Stimulated activated CD8-positive, alpha-beta memory T cell treated with anti-CD3 and anti-CD28 coated beads, Interleukin-2, amount 100 ng/mL, for 48 hours (primary cell): ENCODE measurements around the gene INSIG2.

ENCODE experiments used
- DNase-seq, 2 donors: peaks; one replicate each; pipeline ENCODE4 v3.0.0-alpha.2; 2020; ENCODE audit warnings: low read depth in 2 of 2

INSIG2 gene

DNA sequence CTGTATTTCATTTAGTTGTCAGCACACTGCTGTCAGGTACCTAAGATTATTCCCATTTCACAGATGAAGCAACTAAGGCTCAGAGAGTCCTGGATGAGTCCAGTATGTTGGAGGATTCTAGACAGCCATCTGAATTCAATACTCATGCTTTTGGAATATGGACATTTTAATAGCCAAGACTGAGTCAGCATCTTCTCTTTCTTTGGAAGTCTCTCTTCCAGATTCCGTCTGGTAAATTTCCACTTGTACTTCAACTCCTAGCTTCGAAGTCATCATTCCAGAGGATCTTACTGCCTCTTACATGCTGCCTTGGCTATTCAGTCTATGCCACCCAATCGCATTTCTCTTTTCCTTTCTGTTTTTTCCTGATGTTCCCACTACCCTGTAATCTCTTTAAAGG is 40.6 kb downstream of the INSIG2 start:
- no peak for DNase-seq

DNA sequence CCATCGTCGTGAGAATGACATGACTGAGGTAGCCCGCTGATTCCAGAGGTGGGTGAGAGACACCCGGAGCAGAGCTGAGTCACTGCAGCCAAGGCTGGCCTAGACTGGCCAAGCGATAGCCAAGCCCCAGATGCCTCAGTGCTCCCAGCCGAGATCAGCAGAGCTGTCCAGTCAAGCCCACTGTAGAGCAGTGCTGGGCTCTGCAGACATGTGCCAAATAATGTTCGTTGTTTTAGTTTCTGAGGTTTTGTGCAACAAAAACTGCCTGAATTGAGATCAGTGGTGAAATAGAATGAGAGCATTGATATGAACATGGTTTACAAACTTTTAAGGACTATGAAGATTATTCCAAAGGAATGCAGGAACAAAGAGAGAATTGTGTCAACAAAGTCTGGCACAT is 42.1 kb downstream of the INSIG2 start:
- no peak for DNase-seq

DNA sequence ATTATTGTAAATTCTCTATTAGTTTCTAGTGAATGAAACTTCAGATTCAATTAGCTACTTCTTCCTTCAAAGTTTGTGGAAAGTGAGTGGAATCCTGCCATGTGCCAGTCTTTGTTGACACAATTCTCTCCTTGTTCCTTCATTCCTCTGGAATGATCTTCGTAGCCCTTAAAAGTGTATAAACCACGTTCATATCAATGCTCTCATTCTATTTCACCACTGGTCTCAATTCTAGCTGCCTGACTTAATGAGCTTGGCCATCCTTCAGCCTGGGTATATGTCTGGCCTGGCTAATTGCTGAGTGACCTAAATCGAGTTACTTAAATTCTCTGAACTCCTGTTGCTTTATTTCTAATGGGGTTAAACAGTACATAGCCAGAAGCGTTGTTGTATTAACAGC is 43.5 kb downstream of the INSIG2 start:
- DNase-seq, result no peak

DNA sequence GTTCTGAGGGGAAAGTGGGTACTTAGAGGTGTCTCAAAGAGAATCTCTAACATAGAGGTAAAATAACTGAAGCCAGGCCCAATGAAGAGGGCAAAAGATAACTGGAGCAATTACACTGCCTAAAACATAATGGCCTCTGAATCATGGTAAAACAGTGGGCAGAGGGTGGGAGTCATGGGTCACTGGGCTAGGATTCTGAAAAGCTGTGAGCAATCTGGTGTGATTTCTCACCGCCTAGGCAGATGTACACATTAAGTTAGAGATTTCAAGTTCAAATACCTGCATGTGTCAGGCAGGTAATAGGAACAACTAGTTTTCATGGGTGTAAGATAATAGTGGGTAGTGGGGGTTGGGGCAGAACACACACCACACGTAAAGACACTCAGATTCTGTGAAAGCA is 45.6 kb downstream of the INSIG2 start:
- no peak for DNase-seq

DNA sequence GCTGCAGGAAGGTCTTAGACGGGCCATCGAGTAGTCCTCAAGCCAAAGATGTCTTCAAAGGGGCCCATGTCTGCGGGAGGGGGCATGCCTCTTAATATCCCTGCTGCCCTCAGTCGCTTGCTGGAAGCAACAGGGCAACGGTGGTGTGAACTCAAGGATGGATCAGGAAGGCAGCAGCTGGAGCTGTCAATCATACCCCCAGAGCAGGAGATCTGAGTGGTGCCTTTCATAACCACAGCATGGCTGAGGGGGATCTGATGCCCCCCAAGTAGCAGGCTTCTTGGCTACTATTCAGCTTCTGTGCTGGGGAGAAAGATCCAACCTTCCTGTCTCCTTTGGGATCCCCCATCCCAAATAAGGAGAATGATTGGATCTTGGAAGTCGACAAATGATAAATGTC is 46.4 kb downstream of the INSIG2 start:
- DNase-seq, result no peak

DNA sequence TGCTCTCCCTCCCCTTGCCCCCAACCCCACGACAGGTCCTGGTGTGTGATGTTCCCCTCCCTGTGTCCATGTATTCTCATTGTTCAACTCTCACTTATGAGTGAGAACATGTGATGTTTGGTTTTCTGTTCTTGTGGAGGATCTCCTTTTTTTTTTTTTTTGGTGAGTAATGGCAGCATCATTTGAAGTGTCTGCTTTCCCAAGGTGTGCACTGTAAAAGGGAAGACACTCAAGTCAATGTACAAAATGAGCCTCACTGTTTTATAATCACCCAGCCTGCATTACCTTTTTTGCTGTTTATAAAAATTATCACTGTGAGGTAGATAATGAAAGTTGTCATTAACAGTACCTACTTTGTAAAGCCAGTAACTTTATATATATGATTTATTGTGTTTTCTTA is 56.9 kb downstream of the INSIG2 start:
- DNase-seq, result no peak

DNA sequence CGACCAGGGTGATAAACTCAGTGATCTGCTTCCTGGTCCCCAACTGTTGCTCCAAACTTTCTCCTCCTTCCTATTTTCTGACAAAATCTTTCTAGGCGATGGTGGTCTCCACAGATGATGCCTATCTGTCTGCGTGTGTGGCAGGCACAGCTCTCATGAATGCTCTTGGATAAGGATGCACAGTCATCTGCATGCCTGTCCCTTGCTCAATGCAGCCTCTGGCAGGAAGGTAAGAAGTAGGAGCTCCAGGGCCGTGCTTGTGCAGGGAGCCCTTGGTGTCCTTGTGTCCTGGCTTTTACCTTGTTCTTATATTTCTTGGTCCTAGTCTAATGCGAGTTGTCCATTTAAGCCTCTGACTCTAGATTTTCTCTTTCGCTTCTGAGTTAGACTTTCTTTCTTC is 57.5 kb downstream of the INSIG2 start:
- DNase-seq, result no peak

DNA sequence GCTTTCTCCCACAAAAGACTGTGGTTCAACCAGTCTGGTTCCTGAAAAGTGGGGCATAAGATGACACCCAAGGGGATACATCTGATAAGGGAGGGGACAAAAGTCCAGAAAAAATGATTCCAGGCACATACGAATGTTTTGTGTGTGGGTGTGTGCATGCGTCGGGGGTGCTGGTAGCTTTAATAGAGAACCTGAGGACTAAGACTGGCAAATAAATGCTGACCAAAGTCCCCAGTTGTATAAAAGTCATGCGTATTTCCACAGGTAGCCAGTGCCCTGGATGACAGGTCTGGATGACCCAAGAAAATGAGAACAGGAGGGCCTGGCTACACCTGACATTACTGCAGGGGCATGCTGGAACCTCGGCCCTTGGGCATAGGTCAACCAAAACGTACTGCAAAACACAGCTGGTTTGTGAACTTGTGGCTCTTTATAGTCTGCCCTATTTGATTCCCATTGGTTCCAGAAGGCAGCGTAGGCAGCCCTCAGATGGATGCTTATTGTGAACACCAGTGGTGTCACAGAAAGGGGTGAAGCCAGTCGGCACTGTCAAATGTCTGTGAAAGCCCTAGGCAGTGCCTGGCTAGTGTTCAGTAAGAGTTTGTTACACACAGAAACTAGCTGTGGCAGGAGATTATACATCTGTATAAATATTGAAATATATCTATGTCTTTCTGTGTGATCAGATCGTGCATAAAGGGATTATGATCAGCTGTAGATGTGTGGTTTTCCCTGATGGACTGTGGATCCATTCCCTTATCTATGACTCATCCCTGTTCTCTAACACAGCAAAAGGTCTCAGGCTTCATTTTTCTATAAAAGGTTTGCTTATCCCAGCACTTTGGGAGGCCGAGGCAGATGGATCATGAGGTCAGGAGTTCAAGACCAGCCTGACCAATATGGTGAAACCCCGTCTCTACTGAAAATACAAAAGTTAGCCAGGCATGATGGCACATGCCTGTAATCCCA is 58.3 kb downstream of the INSIG2 start:
- no peak for DNase-seq

DNA sequence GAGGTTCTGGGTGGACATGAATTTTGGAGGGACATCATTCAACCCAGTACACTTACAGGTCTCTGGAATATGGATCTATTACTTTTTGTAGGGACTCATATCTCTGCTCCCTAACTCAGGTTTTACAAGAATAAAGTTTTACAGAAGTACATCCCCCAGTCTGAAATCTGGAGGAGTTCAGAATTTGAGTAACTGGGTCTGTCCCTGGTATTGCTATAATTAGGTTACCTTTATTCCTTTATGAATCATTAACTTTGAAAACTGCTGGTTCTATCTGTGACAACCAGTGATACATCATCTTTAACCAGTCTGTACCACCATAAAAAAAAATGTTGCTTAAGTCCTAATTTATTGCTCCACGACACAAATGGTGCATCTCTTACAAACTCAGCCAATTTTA is 59.9 kb downstream of the INSIG2 start:
- DNase-seq, result no peak

DNA sequence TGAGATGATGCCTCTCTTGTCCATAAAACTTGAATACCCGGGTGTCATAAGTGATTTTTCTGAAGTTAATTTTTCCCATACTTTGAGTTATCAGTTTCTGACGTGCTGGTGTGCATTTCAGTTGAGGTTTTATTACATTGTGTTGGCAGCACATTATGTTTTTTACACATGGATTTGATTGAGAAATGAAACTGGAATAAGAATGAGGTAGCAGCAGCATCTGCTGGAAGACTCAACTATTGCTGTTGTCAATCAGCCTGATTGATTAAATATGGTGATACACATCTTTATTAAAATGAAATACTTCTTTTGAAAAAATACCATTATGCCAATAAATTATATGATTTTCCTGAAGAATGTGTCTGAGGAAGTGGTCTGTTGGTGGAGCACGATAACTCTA is 60.5 kb downstream of the INSIG2 start:
- DNase-seq, result no peak

DNA sequence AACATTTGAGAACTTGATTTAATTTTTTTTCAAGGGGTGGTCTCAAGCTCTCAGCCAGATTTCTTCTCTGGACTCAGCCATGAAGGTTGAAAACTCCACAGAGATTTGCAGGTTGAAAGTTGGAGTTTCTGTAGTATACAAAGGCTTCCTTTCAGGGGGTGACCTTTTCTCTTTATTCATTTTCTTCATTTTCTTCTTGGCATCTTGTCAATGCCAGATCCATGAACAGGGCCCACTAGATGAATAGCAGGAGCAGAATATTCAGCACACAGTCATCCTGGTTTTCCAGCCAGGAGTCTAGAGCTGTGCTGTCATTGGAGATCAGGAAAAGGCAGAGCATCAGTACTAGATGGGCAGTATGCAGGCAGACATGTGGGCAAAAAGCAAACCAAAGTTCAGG is 62.0 kb downstream of the INSIG2 start:
- DNase-seq, result no peak

DNA sequence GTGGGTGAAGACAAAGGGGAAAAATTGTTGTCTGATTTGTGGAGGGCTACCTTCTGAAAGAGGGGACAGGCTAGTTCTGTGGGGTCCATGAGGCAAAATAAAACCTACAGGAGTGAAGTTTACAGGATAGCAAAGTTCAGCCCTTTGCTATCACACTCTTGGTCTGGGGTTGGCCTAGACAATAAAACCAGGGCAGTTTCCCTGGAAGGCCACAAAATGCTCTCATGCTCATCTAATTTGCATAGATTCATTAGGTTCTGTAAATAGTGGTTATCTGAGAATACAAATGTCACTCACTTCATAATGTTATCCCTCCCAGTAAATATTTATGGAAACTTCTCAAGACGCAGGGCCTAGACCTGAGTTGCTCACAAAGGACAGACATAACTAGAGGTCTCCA is 63.6 kb downstream of the INSIG2 start:
- no peak for DNase-seq

DNA sequence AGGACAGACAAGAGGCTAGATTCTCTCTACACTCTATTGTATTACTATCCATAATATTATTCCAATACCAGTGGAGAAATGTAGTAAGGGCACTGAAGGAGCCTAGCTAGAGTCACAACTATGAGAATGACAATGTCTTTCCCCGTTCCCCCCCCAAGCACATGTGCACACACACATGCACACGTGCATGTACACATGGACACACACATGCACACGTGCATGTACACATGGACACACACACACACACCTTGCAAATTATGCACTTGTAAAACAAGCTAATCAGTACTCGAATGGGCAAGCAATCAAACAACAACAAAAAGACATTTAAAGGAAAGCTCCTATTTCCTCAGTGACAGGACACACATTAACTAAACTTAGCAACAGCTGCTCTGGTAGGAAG is 65.2 kb downstream of the INSIG2 start:
- DNase-seq, result no peak

DNA sequence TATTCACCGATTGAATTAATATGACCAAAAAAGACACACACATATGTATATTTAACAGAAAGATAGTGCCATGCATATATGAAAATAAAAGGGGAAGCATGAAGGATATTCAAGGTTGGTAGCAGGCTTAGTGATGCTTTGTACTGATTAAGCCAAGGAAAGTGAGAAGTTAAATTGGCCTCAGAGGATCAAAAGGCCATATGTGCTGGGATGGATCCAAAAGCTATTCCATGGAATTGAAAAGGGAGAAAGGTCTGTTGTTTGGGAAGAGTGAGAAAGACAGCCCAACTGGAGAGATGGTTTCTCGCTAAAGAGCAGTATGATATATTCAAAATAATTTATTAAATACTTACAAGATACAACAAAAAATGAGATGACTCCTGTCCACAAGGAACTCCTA is 65.9 kb downstream of the INSIG2 start:
- DNase-seq, result no peak
